KMS-11 (cell line): ENCODE results near the gene BLCAP.

Experiments used
- H2AFZ ChIP-seq: fragments of 200-600 bp; sonication (generic); 2 replicates; pipeline ENCODE4 v1.6.1; 2016; ENCODE audit warnings: antibody characterized with exemption, mixed run types, low read depth
- H3K27ac ChIP-seq: fragments of 200-600 bp; sonication (generic); 2 replicates; pipeline ENCODE4 v1.6.1; 2016; ENCODE audit warnings: mild to moderate bottlenecking, mixed run types
- H3K27me3 ChIP-seq: fragments of 200-600 bp; sonication (generic); 2 replicates; pipeline ENCODE4 v1.6.1; 2017; ENCODE audit warnings: mild to moderate bottlenecking, low read depth, mixed run types, moderate library complexity; ENCODE audit not compliant: insufficient read depth
- H3K36me3 ChIP-seq: fragments of 200-600 bp; sonication (generic); 2 replicates; pipeline ENCODE4 v1.6.1; 2017; ENCODE audit warnings: mild to moderate bottlenecking, mixed run types; ENCODE audit not compliant: insufficient read depth
- H3K4me1 ChIP-seq: fragments of 200-600 bp; sonication (generic); 2 replicates; pipeline ENCODE4 v1.6.1; 2016; ENCODE audit warnings: mild to moderate bottlenecking, low read depth, mixed run types; ENCODE audit not compliant: poor library complexity, severe bottlenecking
- H3K4me2 ChIP-seq: fragments of 200-600 bp; sonication (generic); 2 replicates; pipeline ENCODE4 v1.7.0; 2016; ENCODE audit warnings: mild to moderate bottlenecking, mixed run types
- H3K4me3 ChIP-seq: fragments of 200-600 bp; sonication (generic); IDR thresholded peaks from 2 replicates; pipeline ENCODE4 v1.6.1; 2017; ENCODE audit warnings: low read depth, low read length, mixed read lengths; ENCODE audit not compliant: insufficient read depth
- H3K79me2 ChIP-seq: fragments of 200-600 bp; sonication (generic); 2 replicates; pipeline ENCODE4 v1.6.1; 2016; ENCODE audit warnings: low read depth, mixed run types; ENCODE audit not compliant: insufficient read depth
- H3K9ac ChIP-seq: fragments of 200-600 bp; sonication (generic); 2 replicates; pipeline ENCODE4 v1.6.1; 2016; ENCODE audit warnings: mild to moderate bottlenecking, mixed run types
- H4K20me1 ChIP-seq: fragments of 200-600 bp; sonication (generic); 2 replicates; pipeline ENCODE4 v1.6.1; 2016; ENCODE audit warnings: mild to moderate bottlenecking, mixed run types; ENCODE audit not compliant: insufficient read depth
- CTCF ChIP-seq: fragments of 200-600 bp; sonication (generic); conservative IDR thresholded peaks from 2 replicates; pipeline ENCODE4 v1.6.1; 2017; ENCODE audit warnings: low read depth, mild to moderate bottlenecking, antibody characterized with exemption, low read length, moderate library complexity, mixed read lengths

The BLCAP gene

GRCh38 chr20:37567671-37568588 is 40.3 kb upstream of the BLCAP start:
- TF ChIP-seq CTCF: no peak
- Histone ChIP-seq H3K27ac (no peak overlapping the region), H3K9ac (no peak overlapping the region), H3K79me2 (no peaks in the 10 kb centered on the region), H3K27me3 (peaks cover 7% of the 10 kb centered on the region), H2AFZ (no peak overlapping the region), H3K4me2 (no peak overlapping the region), H4K20me1 (no peaks in the 10 kb centered on the region), H3K4me1 (no peaks in the 10 kb centered on the region), H3K36me3 (no peaks in the 10 kb centered on the region), H3K4me3 (no peak overlapping the region)

- Histone ChIP-seq H3K9ac (no peak overlapping the region), H2AFZ (no peak overlapping the region), H3K4me2 (no peak overlapping the region), H3K27ac (no peak overlapping the region), H4K20me1 (no peaks in the 10 kb centered on the region), H3K4me3 (no peak overlapping the region), H3K27me3 (peaks cover 7% of the 10 kb centered on the region), H3K4me1 (no peaks in the 10 kb centered on the region), H3K79me2 (no peaks in the 10 kb centered on the region), H3K36me3 (no peaks in the 10 kb centered on the region)
- no peak for TF ChIP-seq CTCF
These were observed 39.6 kb upstream of the BLCAP start for GRCh38 chr20:37567331-37567665.

- Histone ChIP-seq H3K27me3 (peaks cover 7% of the 10 kb centered on the region), H4K20me1 (no peaks in the 10 kb centered on the region), H3K4me2 (no peak overlapping the region), H3K27ac (no peak overlapping the region), H3K79me2 (no peaks in the 10 kb centered on the region), H3K9ac (no peak overlapping the region), H3K4me3 (no peak overlapping the region), H2AFZ (no peak overlapping the region), H3K4me1 (no peaks in the 10 kb centered on the region), H3K36me3 (no peaks in the 10 kb centered on the region)
- TF ChIP-seq CTCF: no peak
These were observed 39.1 kb upstream of the BLCAP start for GRCh38 chr20:37566590-37567330.

- no peak for TF ChIP-seq CTCF
- Histone ChIP-seq H3K4me2 (no peak overlapping the region), H3K9ac (no peak overlapping the region), H3K36me3 (no peaks in the 10 kb centered on the region), H3K4me3 (no peak overlapping the region), H2AFZ (no peak overlapping the region), H3K27me3 (peaks cover 7% of the 10 kb centered on the region), H3K79me2 (no peaks in the 10 kb centered on the region), H3K4me1 (no peaks in the 10 kb centered on the region), H4K20me1 (no peaks in the 10 kb centered on the region), H3K27ac (no peak overlapping the region)
These were observed 37.6 kb upstream of the BLCAP start for GRCh38 chr20:37565134-37565811.
